KBM-7 (cell line): Measurements from ENCODE around the gene OR1F1.
"Not testable (repeated sequence)": the region's sequence is repeated elsewhere in the genome, so short reads cannot be mapped to it uniquely, and the experiment has no call there.

Source experiments
- DNase-seq: peaks from one replicate; pipeline ENCODE4 v3.0.0-alpha.2; 2015
- in situ Hi-C: fragments of 300-500 bp; cut with MboI; formaldehyde crosslinking; loops from 2 replicates; pipeline ENCODE4 v1.14.3; 2020; ENCODE audit warnings: low sequenced_read_pairs, low pct_unique_long_range_greater_than_20kb, mixed read lengths

Gene OR1F1

DNA sequence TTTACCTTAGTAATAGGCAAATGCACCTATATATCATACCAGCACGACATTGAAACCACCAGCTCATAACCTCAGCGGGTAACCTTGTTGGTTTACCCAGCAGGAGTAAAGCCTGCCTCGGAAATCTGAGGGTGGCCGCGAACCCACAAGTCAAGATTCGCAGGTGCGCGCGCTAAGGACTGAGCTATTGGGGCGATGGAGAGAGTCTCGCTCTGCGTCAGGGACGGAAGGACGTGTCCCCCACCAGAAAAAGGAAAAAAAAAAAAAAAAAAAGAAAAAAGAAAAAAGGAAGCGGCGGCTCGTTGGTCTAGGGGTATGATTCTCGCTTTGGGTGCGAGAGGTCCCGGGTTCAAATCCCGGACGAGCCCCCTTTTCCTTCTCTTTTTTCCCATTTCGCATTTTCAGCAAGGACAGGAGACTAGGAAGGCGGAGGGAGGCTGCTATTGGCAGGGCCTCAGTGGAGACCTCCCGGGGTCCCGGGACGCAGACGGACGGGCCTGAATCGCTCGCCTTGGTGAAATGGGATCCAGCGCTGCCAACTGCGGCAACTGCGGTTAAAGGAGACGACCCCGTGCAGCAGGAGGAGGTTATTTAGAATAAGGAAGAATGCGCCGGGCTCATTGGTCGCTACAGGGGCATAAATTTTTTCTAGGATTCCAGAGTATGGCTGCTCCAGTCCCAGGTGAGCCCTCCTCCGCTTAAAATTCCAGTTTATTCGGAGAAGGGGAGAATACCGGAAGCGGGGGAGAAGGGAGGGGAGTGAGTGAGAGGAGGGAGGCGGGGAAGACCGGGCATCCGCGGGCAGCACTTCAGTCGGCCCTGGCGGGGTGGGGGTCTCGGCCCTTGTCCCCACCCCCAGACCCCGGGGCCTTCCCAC, at the start of gene OR1F1:
TSS of gene OR1F1 (plus strand) at position 407 of the 877 bp plus-strand sequence.
- in situ Hi-C loops = no loop called here
- DNase-seq = no peak

DNA sequence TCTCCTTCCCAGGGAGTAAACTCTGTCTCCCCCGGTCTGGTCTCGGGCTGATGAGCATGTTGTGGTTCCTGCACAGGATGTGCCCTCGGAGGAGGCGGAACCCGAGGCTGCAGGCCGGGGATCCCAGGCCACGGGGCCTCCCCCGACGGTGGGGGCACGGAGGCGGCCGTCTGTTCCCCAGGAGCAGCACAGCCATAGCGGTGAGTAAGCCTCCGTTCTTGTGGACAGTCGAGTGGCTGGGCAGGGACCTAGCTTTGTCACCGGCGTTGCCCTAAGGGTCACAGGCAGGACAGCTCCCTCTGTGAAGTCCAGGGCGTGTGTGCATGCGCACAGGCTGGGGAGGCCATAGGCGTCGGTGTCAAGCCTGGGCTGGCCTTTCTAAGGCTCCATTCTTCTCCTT, 49.7 kb upstream of the OR1F1 start:
- in situ Hi-C loops = no loop called here
- DNase-seq = no peak

DNA sequence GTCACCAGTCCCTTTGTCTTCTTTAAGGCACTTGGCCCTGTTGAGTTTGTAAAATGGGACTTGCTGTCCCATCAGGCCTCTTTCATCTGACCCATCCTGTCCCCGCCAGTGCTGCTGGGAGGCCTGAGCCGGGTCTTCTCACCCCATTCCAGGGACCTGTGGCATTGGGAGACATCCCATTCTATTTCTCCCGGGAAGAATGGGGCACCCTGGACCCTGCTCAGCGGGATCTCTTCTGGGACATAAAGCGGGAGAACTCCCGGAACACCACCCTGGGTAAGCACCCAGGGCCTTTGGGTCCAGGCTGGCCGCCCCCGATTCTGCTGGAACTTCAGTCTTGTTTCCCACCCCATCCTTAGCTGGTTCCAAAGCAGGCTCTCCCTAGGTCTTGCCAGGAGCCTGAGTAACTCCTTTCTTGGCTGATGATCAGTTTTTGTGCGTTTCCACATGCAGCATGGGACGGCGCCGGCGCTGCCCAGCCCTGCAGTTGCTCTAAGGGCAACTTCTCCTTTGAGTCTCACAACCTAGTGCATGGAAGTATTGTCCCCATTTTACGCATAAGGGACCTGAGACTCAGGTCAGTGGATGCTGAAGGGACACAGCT, 49.1 kb upstream of the OR1F1 start:
- in situ Hi-C loops = no loop called here
- DNase-seq = no peak

DNA sequence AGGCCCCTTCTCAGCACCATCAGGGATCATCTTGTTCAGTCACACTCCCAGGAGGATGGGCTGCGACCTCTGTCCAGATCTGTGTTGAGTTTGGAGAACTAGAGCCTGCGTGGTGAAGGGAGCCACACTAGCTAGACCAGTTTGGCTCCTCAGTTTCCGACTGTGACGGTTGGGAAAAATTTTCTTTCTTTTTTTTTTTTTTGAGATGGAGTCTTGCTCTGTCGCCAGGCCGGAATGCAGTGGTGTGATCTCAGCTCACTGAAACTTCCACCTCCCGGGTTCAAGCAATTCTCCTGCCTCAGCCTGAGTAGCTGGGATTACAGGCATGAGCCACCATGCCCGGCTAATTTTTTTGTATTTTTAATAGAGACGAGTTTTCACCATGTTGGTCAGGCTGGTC, 48.4 kb upstream of the OR1F1 start:
- DNase-seq, in situ Hi-C loops: not testable (repeated sequence)

DNA sequence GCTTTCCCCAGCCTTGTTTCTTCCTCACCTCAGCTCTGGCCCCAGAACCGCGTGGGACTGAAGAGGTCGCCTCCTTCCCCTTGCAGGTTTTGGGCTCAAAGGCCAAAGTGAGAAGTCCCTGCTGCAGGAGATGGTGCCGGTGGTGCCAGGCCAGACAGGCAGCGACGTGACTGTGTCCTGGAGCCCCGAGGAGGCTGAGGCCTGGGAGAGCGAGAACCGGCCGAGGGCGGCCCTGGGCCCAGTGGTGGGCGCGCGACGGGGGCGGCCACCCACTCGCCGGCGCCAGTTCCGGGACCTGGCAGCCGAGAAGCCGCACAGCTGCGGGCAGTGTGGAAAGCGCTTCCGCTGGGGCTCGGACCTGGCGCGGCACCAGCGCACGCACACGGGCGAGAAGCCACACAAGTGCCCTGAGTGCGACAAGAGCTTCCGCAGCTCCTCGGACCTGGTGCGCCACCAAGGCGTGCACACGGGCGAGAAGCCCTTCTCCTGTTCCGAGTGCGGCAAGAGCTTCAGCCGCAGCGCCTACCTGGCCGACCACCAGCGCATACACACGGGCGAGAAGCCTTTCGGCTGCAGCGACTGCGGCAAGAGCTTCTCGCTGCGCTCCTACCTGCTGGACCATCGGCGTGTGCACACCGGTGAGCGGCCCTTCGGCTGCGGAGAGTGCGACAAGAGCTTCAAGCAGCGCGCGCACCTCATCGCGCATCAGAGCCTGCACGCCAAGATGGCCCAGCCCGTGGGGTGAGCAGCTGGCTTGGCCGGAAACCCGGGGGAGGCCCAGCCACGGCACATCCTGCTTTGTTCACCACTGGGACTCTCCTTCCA, 47.2 kb upstream of the OR1F1 start:
- in situ Hi-C loops = no loop called here
- DNase-seq = no peak

DNA sequence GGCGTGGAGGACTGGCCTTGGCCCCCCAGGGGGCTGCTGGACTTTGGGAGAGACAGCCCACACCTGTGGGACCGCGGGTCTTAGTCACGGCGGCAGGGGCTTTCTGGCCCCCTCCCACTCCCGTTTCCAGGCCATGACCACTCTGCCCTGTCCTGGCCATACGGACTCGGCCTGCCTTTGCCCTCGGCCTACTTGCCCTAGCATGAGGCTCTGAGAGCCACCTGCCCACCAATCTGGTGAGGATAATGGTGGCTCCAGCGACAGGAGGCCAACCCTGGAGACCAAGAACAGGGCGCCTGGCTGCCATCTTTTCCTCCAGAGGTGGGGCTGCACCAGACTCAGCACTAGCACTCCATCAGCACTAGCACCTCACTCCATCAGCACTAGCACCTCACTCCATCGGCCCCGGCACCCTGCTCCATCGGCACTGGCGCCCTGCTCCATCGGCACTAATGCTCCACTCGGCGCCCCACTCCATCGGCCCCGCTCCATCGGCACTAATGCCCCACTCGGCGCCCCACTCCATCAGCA, 46.2 kb upstream of the OR1F1 start:
- in situ Hi-C loops = no loop called here
- DNase-seq = no peak

DNA sequence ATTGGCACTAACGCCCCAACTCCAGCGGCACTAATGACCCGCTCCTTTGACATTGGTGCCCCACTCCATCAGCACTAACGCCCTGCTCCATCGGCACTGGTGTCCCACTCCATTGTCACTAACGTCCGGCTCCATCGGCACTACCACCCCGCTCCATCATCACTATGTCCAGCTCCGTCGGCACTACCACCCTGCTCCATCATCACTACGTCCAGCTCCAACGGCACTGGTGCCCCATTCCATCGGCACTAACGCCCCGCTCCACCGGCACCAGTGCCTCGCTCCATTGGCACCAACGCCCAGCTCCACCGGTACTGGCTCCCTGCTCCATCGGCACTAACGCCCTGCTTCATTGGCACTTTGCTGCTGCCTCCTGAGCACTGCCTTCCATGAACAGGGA, 45.7 kb upstream of the OR1F1 start:
- in situ Hi-C loops = no loop called here
- DNase-seq = no peak

DNA sequence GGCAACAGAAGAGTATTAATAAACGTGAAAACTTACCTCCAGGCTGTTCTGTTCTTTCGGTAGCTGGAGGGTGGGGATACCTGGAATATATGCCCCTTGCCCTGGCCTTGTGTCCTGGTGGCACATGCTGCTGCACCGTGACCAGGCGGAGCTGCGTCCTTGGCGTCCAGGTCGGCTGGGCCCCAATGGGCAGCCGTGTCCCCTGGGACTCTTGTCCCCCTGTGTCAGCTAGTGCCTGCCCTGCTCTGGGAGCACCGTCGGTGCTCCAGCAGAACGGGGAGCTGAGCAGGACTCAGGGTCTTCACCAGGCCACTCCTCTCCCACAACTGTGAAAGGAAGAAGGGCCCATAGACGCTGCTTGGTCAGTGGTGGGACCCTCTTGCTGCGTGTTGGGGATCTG, 45.2 kb upstream of the OR1F1 start:
- DNase-seq = no peak
- in situ Hi-C loops = no loop called here

DNA sequence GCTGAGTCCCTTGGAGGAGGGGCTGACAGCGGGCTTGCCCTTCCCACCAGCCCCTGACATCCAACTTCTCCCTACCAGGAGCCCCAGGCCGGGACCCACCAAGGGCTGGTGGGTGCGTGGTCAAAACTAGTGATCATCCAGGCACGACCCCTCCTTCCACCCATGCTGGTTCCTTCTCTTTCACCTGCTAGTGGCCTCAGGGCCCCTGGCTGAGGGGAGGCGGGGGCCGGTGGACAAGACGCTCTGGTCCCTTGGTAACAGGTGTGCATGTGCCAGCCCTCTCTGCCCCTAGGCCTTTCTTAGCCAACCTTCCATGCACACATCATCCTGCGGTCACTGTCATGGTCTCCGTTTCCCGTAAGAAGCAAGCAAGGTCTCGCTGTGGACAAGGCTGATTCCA, 44.8 kb upstream of the OR1F1 start:
- in situ Hi-C loops = no loop called here
- DNase-seq = no peak

DNA sequence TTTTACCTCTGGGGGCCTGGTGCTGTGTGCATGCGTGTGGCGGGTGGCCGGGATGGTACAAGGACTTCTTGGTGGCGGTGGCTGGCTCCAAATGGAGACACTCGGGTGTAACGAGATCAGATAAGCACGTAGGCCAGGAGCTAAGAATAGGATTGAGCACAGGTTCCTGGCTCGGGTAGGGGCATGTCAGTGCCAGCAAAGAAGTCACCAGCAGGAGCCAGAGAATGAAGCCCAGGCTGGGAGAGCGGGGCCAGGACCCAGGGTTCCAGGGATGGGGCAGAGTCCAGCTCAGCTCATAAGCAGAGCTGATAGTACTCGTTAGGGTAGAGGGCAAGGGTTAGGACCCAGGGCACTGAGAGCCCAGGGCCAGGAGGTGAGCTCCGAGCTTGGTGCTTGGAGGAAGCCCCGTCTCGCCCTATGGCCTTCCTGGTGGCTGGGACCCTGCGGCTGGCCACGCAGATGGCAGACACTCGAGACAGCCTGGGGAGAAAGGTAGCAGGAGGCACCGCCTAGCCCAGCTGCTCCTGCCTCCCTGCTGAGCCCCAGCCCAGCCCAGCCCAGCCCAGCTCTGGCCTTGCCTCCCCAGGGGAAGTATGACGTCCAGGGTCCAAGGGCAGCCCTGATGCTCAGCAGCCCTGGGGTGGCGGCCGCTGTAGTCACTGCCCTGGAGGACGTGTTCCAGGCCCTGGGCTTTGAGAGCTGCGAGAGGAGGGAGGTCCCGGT, 44.2 kb upstream of the OR1F1 start:
- no peak for DNase-seq
- in situ Hi-C loops = no loop called here

DNA sequence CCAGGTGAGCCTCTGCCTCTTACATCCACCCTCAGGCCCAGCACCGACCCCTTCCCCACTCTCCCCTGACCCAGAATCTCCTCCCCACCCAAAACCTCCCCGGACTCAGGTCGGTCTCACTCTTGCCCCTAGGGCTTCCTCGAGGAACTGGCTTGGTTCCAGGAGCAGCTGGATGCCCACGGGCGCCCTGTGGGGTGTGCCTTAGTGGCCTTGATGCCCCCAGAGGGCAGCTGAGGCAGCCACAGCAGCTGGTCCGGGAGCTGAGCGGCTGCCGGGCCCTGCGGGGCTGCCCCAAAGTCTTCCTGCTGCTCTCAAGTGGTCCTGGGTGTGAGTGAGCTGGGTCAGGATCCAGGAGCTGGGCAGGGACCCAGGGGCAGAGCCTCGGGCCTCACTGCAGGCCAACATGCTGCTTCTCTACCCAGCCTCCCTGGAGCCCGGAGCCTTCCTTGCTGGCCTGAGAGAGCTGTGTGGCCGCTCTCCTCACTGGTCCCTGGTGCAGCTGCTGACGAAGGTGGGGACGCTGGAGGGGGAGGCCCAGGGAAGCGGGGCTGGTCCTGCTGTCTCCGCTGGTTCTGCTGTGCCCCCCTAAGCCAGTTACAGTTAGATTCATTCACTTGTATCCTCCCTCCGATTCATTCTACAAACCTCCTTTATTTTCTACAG, 43.6 kb upstream of the OR1F1 start:
- in situ Hi-C loops = no loop called here

DNA sequence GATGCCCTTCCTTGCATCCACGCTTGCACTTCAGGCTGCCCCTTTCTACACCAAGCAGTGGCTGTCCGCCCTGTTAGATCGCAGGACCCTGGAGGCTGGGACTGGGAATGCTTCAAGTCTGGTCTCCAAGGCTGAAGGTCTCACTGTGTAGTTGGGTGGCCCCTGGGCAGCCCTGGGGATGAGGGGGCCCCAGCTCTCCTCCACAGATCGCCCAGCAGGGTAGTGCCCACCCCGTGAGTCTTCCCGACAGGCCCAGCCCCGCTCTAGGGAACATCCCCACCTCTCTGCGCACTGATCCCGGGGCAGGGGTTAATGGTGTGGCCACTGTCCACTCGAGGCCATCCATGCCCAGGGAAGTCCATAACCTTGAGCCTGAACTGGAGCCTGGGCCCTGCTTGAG, 42.9 kb upstream of the OR1F1 start:
- DNase-seq = no peak
- in situ Hi-C loops = no loop called here

More for the DNA sequence above, 43.6 kb upstream of the OR1F1 start:
- no peak for DNase-seq

DNA sequence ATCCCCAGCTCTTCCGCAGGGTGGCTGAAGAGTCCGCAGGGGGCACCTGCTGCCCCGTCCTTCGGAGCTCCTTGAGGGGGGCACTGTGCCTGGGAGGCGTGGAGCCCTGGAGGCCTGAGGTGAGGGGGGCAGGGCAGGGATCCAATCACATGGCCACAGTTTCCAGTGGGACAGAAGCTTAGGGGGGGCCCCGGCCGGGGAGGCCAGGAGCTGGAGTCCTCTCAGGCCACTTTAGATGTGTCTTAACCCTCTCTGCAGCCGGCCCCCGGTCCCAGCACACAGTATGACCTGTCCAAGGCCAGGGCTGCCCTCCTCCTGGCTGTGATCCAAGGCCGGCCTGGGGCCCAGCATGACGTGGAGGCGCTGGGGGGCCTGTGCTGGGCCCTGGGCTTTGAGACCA, 42.3 kb upstream of the OR1F1 start:
- in situ Hi-C loops = no loop called here
- DNase-seq = no peak

DNA sequence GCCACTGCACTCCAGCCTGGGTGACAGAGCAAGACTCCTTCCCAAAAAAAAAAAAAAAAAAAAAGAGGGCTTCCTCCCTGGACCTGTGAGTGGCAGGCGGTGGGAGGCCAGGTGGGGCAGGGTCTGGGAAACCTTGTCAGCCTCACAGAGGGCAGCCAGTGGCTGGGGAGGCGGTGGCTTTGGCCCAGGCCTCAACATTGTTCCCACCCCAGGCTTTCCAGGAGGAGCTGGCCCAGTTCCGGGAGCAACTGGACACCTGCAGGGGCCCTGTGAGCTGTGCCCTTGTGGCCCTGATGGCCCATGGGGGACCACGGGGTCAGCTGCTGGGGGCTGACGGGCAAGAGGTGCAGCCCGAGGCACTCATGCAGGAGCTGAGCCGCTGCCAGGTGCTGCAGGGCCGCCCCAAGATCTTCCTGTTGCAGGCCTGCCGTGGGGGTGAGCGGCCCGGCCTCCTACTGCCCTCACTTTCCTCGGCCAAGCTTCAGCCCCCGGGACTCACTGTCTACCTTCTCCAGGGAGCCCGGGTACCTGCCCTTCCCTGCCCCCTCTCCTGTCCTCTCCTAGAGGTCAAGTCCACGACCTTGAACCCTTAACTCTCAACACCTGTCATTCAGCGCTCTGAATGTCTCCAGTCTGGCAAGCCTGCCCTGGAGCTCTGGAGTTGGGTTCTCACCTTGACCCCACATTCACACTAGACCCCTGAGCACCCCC, 40.8 kb upstream of the OR1F1 start:
- in situ Hi-C loops = no loop called here
- no peak for DNase-seq

DNA sequence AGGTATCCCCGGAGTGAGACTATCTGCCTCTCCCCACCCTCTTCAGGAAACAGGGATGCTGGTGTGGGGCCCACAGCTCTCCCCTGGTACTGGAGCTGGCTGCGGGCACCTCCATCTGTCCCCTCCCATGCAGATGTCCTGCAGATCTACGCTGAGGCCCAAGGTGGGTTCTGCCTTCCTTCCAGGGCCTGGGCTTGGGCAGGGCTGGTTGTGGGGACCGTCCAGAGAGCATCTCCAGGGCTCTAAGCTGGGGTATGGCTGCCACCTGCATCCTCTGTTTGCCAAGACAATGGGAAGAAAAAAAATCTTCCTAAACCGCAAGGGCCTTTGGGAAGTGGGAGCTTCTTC, 40.3 kb upstream of the OR1F1 start:
- in situ Hi-C loops = no loop called here
- no peak for DNase-seq

DNA sequence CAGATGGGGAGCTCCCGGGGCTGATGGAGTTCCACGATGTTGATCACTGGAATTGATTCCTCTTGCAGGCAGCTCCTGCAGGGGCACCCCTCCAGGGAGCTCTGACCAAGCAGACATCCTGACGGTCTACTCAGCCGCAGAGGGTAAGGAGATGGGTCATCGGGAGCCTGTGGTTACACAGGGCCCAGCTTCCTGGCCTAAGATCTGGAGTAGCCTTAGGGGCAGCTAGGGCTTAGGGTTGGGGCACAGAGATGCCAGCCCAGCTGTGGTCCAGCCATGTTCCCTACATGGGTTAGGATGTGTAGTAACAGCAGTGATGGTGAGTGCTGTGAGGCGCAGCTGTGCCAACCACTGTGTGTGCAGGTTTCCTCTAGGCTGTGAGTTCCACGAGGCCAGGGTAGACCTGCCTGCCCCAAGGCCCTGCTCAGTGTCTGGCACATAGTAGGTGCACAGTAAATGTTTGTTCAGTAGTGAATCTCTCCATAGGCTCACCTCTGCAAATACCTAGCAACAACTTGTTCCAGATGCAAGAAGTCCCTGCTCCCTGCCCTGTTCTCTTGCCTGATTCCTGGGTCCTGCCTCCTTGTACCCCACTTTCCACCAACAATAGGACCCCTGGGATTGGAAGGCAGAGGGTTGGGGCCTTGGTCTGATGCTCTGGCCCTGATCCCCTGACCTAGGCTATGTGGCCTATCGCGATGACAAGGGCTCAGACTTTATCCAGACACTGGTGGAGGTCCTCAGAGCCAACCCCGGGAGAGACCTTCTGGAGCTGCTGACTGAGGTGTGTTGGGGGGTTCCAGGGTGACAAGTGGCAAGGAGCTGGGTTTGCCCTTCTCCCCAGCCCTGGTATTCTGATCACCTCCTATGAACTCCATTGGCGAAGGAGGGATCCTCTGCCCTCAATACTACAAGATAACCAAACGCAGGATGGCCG, 39.5 kb upstream of the OR1F1 start:
- no peak for DNase-seq

DNA sequence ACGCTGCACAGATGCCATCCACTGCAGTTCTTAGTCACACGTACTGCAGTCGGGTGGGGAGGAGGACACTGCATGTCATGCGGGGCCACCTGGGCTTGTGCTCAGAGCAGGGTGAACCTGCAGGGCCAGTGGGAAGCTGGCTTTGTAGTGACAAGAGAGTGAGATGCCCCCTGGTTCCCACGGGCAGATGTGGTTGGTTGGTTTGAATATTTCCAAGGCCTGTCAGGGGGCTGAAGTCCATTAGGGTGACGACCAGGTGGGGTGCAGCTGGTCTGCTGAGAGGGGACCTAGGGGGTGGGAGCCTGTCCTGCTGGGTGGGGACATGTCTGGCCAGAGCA, 38.8 kb upstream of the OR1F1 start:
- in situ Hi-C loops = no loop called here
- no peak for DNase-seq

More for the DNA sequence above, 39.5 kb upstream of the OR1F1 start:
- in situ Hi-C loops = no loop called here
